Measurements from ENCODE around the gene GRID1.

GRCh38 chr10:85621562-85621961, 745.0 kb downstream of the GRID1 start:
- TF ChIP-seq CTCF (IDR thresholded peaks at IDR 0.05 in 2 of 3, conservative IDR thresholded peaks at IDR 0.05 in 1 of 3; ENCODE audit: control insufficient read depth in 2 of 3, extremely low read depth in 1 of 3, insufficient read depth in 1 of 3, low read depth in 3 of 3, low read length in 3 of 3), result no peak
- no peak for TF ChIP-seq CREB1 (IDR thresholded peaks at IDR 0.05; ENCODE audit: low read depth)
- no peak for TF ChIP-seq ZZZ3 (IDR thresholded peaks at IDR 0.05; ENCODE audit: control insufficient read depth, insufficient read length, low read depth)
- TF ChIP-seq SIN3A (IDR thresholded peaks at IDR 0.05; ENCODE audit: low read depth, low read length), result no peak
- TF ChIP-seq EP300 (IDR thresholded peaks at IDR 0.05; ENCODE audit: borderline replicate concordance in 1 of 2, control insufficient read depth in 1 of 2, low read depth in 2 of 2, low read length in 2 of 2), result no peak
- TF ChIP-seq CBFB (IDR thresholded peaks at IDR 0.05; ENCODE audit: low read depth), result no peak
- TF ChIP-seq POLR2A (IDR thresholded peaks at IDR 0.05; ENCODE audit: low read depth, low read length), result no peak
